H1 (cell line): ENCODE data around the gene CUL4A. TPM values are rescaled to one million over a fixed set of nuclear protein-coding genes. Genes with fewer than 3 reads are reported as not detected.
A peak's percentile ranks its signal among the peaks of the same experiment; 100 is the strongest.

ENCODE experiments used
- CTCF ChIA-PET: fragments of 300-600 bp; sonication (Branson Sonifier 250); formaldehyde crosslinking; loops from one replicate; lab custom pipeline; 2021; ENCODE audit not compliant: partially characterized antibody; lab: Charles Lee
- POLR2A ChIA-PET: fragments of 300-600 bp; sonication (Branson Sonifier 250); formaldehyde crosslinking; loops from one replicate; lab custom pipeline; 2021; ENCODE audit warnings: inconsistent platforms; ENCODE audit not compliant: partially characterized antibody; lab: Charles Lee
- DNase-seq, 2 experiments: peaks; one replicate each; pipeline versions ENCODE4 v3.0.0 to v3.0.0-alpha.2; 2010 to 2022; ENCODE audit warnings: low spot score in 2 of 2, low read depth in 1 of 2, mixed read lengths in 1 of 2
- FAIRE-seq: peaks from 2 replicates; lab custom pipeline; 2011; peaks lifted over from hg19 to GRCh38; lab: Jason Lieb, UNC
- H2AFZ ChIP-seq: 2 replicates; pipeline ENCODE4 v1.8.1; 2012; ENCODE audit warnings: low read length, inconsistent platforms
- H2AK5ac ChIP-seq: 2 replicates; pipeline ENCODE4 v1.6.1; 2013; ENCODE audit warnings: low read depth, low read length
- H2BK120ac ChIP-seq: replicated peaks from 2 replicates; pipeline ENCODE3; 2013; ENCODE audit warnings: low read depth, low read length, inconsistent platforms
- H2BK12ac ChIP-seq: 2 replicates; pipeline ENCODE4 v1.6.1; 2013; ENCODE audit warnings: low read depth, low read length
- H2BK15ac ChIP-seq: 2 replicates; pipeline ENCODE4 v1.6.1; 2013; ENCODE audit warnings: low read length
- H2BK20ac ChIP-seq: 2 replicates; pipeline ENCODE4 v1.6.1; 2013; ENCODE audit warnings: low read length
- H2BK5ac ChIP-seq: 2 replicates; pipeline ENCODE4 v1.6.1; 2013; ENCODE audit warnings: low read depth, low read length
- H3K14ac ChIP-seq: 2 replicates; pipeline ENCODE4 v1.6.1; 2013; ENCODE audit warnings: inconsistent platforms; ENCODE audit not compliant: insufficient read length
- H3K18ac ChIP-seq: 2 replicates; pipeline ENCODE4 v1.6.1; 2013; ENCODE audit warnings: low read length; ENCODE audit errors: extremely low read depth
- H3K23ac ChIP-seq: 2 replicates; pipeline ENCODE4 v1.6.1; 2013; ENCODE audit warnings: inconsistent platforms; ENCODE audit not compliant: insufficient read length
- H3K23me2 ChIP-seq: 2 replicates; pipeline ENCODE4 v1.6.1; 2013; ENCODE audit warnings: low read depth, low read length
- H3K27ac ChIP-seq: 2 replicates; pipeline ENCODE4 v1.6.1; 2011; ENCODE audit warnings: low read depth, low read length, inconsistent platforms
- H3K27me3 ChIP-seq, 4 experiments: replicated peaks in 1 of 4; 1 replicate in 1 of 4; 2 replicates in 3 of 4; pipeline versions ENCODE4 v1.6.1 to v1.8.1; 2011 to 2013; ENCODE audit warnings: low read length in 3 of 4, mild to moderate bottlenecking in 3 of 4, inconsistent platforms in 2 of 4, mixed read lengths in 2 of 4, moderate library complexity in 1 of 4; ENCODE audit not compliant: control insufficient read depth in 3 of 4, insufficient read depth in 3 of 4; ENCODE audit errors: extremely low read depth in 1 of 4
- H3K36me3 ChIP-seq, 4 experiments: 2 replicates each; pipeline versions ENCODE4 v1.6.1 to v1.8.1; 2011 to 2013; ENCODE audit warnings: mild to moderate bottlenecking in 4 of 4, low read length in 3 of 4, moderate library complexity in 2 of 4, control low read depth in 1 of 4, inconsistent platforms in 1 of 4; ENCODE audit not compliant: insufficient read depth in 4 of 4, control insufficient read depth in 2 of 4
- H3K4ac ChIP-seq: replicated peaks from 2 replicates; pipeline ENCODE3; 2013; ENCODE audit warnings: low read length, low read depth, mixed read lengths, inconsistent platforms; ENCODE audit not compliant: insufficient read length
- H3K4me1 ChIP-seq, 4 experiments: replicated peaks in 1 of 4; 1 replicate in 1 of 4; 2 replicates in 3 of 4; pipeline versions ENCODE4 v1.6.1 to v1.8.1; 2011 to 2013; ENCODE audit warnings: low read length in 3 of 4, inconsistent platforms in 2 of 4, mixed read lengths in 1 of 4; ENCODE audit not compliant: insufficient read depth in 4 of 4, control insufficient read depth in 3 of 4
- H3K4me2 ChIP-seq, 2 experiments: 2 replicates each; pipeline versions ENCODE4 v1.6.1 to v1.8.1; 2011 to 2013; ENCODE audit warnings: low read depth in 2 of 2, low read length in 2 of 2, control low read depth in 1 of 2, inconsistent platforms in 1 of 2, mild to moderate bottlenecking in 1 of 2; ENCODE audit not compliant: insufficient read depth in 1 of 2
- H3K4me3 ChIP-seq, 4 experiments: fragments of 200-600, 300-600 bp in 1 of 4; sonication (generic), shearing (Covaris generic), sonication (Bioruptor Twin) in 1 of 4; 2 replicates each; pipeline versions ENCODE4 v1.5.1 to v1.8.1; 2011 to 2016; ENCODE audit warnings: low read length in 4 of 4, low read depth in 3 of 4, control low read depth in 2 of 4, inconsistent platforms in 2 of 4, mild to moderate bottlenecking in 2 of 4, mixed read lengths in 1 of 4, moderate library complexity in 1 of 4; ENCODE audit not compliant: insufficient read depth in 2 of 4; ENCODE audit errors: extremely low read depth in 1 of 4
- H3K56ac ChIP-seq: replicated peaks from 2 replicates; pipeline ENCODE3; 2013; ENCODE audit warnings: low read depth, mild to moderate bottlenecking, mixed read lengths, low read length, inconsistent platforms; ENCODE audit not compliant: insufficient read length
- H3K79me1 ChIP-seq: 2 replicates; pipeline ENCODE4 v1.6.1; 2013; ENCODE audit warnings: low read depth, low read length, control low read depth
- H3K79me2 ChIP-seq, 2 experiments: 2 replicates each; pipeline versions ENCODE4 v1.6.1 to v1.8.1; 2012 to 2013; ENCODE audit warnings: low read length in 2 of 2, mild to moderate bottlenecking in 2 of 2, inconsistent platforms in 1 of 2; ENCODE audit not compliant: insufficient read depth in 2 of 2, control insufficient read depth in 1 of 2
- H3K9ac ChIP-seq, 4 experiments: replicated peaks in 1 of 4; 1 replicate in 1 of 4; 2 replicates in 3 of 4; pipeline versions ENCODE4 v1.6.1 to v1.8.1; 2011 to 2013; ENCODE audit warnings: low read depth in 3 of 4, low read length in 3 of 4, control low read depth in 2 of 4, mild to moderate bottlenecking in 2 of 4, moderate library complexity in 2 of 4, inconsistent platforms in 1 of 4; ENCODE audit errors: extremely low read depth in 1 of 4
- H3K9me3 ChIP-seq, 2 experiments: 2 replicates each; pipeline versions ENCODE4 v1.6.1 to v1.8.1; 2012 to 2013; ENCODE audit warnings: mild to moderate bottlenecking in 2 of 2, moderate library complexity in 2 of 2, control low read depth in 1 of 2, inconsistent platforms in 1 of 2, low read depth in 1 of 2, low read length in 1 of 2, mixed read lengths in 1 of 2; ENCODE audit not compliant: insufficient read depth in 2 of 2
- H4K20me1 ChIP-seq, 2 experiments: replicated peaks in 1 of 2; 2 replicates each; pipeline versions ENCODE3 to v1.8.1; 2011 to 2013; ENCODE audit warnings: inconsistent platforms in 2 of 2, low read length in 2 of 2, mild to moderate bottlenecking in 1 of 2; ENCODE audit not compliant: insufficient read depth in 2 of 2, control insufficient read depth in 1 of 2
- H4K5ac ChIP-seq: 2 replicates; pipeline ENCODE4 v1.6.1; 2013; ENCODE audit warnings: low read length, low read depth, mixed read lengths, inconsistent platforms; ENCODE audit not compliant: insufficient read length
- H4K8ac ChIP-seq: 2 replicates; pipeline ENCODE4 v1.8.0; 2013; ENCODE audit warnings: mild to moderate bottlenecking, moderate library complexity, low read length, inconsistent platforms; ENCODE audit not compliant: insufficient read depth; ENCODE audit errors: extremely low read depth
- H4K91ac ChIP-seq: replicated peaks from 2 replicates; pipeline ENCODE3; 2013; ENCODE audit warnings: low read length, mixed read lengths, inconsistent platforms; ENCODE audit not compliant: insufficient read length
- SIN3A ChIP-seq, 2 experiments: IDR thresholded peaks in 1 of 2; conservative IDR thresholded peaks in 1 of 2; 2 replicates each; pipeline ENCODE4 v1.6.1; 2011 to 2012; ENCODE audit warnings: low read length in 2 of 2, improper control_type of control experiment in 1 of 2, low read depth in 1 of 2, mild to moderate bottlenecking in 1 of 2
- TBP ChIP-seq: IDR thresholded peaks from 2 replicates; pipeline ENCODE4 v1.6.1; 2011; ENCODE audit warnings: low read depth, low read length, improper control_type of control experiment
- WGBS, 2 experiments: shearing (Covaris generic) in 1 of 2; methylation state at CpG; one replicate each; pipeline versions ENCODE4 v1.1.6 to v1.1.7; 2013 to 2015; ENCODE audit warnings: low lambda C conversion rate in 2 of 2, mixed read lengths in 2 of 2, inconsistent platforms in 1 of 2, low coverage in 1 of 2, missing lambda C conversion rate in 1 of 2; ENCODE audit not compliant: insufficient replicate concordance in 2 of 2, insufficient coverage in 1 of 2, insufficient read length in 1 of 2; ENCODE audit errors: extremely low coverage in 1 of 2, missing lambda C conversion rate in 1 of 2; 5-methylcytosine and 5-hydroxymethylcytosine counted together
- polyA plus RNA-seq, 7 experiments: library from polyadenylated mRNA; depleted of rRNA in 3 of 7; stranded (reverse) in 5 of 7; unstranded in 2 of 7; fragments of >200 nt in 5 of 7; fragments of 200-250 nt in 2 of 7; gene quantifications; 1 replicate in 5 of 7; 2 replicates in 1 of 7; 4 replicates in 1 of 7; pipeline versions ENCODE4 v1.2.1 to v1.2.3, GENCODE V29; 2011 to 2013; ENCODE audit warnings: missing spikeins in 2 of 7, mixed read lengths in 2 of 7
- total RNA-seq: library from RNA; stranded (reverse); fragmentation: NEBNext Ultra II Directional; extraction: Animal tissue kit (Norgen Biotek cat#: 25700); gene quantifications from 2 replicates; pipeline ENCODE4 v1.2.1, GENCODE V29; 2021

The CUL4A gene
- total and polyA plus RNA-seq, 2 of the 8 experiments (the other 6 are each of a cell fraction or from before 2014, with no cell fraction given) = 54.7 to 101 TPM

GRCh38 chr13:113216254-113217048 lies 7.0 kb downstream of the CUL4A start:
- Histone ChIP-seq H3K9me3 (no peaks in the 10 kb centered on the region), H3K18ac (peak overlapping the region; percentile 90), H3K23ac (no peak overlapping the region), H2BK20ac (no peak overlapping the region), H2BK15ac (peak overlapping the region; percentile 96), H3K4me3 (peak overlapping the region in 1 of 4 experiments; percentile 21; a peak in 2 of 8 replicates), H3K36me3 (peaks cover 5 to 32% (median 9%) of the 10 kb centered on the region in 4 experiments; a peak in 4 of 8 replicates), H4K8ac (no peak overlapping the region), H2BK5ac (peak overlapping the region; percentile 89; the same call in 1 of the 2 replicates), H3K79me2 (peaks cover 41 to 100% of the 10 kb centered on the region in 2 experiments), H4K20me1 (peaks cover 9 to 15% of the 10 kb centered on the region in 2 experiments), H3K4me1 (peaks cover 0 to 17% (median 11%) of the 10 kb centered on the region in 4 experiments; a peak in 6 of 7 replicates), H3K56ac (no peak overlapping the region), H4K91ac (peak overlapping the region; percentile 20), H3K79me1 (peaks cover 18% of the 10 kb centered on the region), H2AFZ (no peak overlapping the region), H4K5ac (peak overlapping the region; percentile 80), H3K9ac (no peak overlapping the region; a peak in 2 of 7 replicates), H3K27ac (peak overlapping the region; percentile 15; the same call in 1 of the 2 replicates), H3K14ac (no peak overlapping the region), H2BK120ac (no peak overlapping the region), H3K23me2 (no peaks in the 10 kb centered on the region), H2BK12ac (peak overlapping the region; percentile 96; the same call in 1 of the 2 replicates), H3K4me2 (peak overlapping the region; percentile 52 to 59), H3K4ac (no peak overlapping the region), H3K27me3 (no peaks in the 10 kb centered on the region), H2AK5ac (peak overlapping the region; percentile 100)
- FAIRE-seq (peak; percentile 70), DNase-seq (no peak)
- WGBS, 2 experiments = 37% methylated on average over 7 of the region's 7 CpGs; no CpG with 5 or more reads in 1 of the 2 experiments
- CTCF ChIA-PET = no interaction called here
- POLR2A ChIA-PET = interaction anchor here (0.7 to 2.7 kb wide), 2 partner anchors 12 to 274 kb away, joined by 3 to 10 read pairs; no protein-coding TSS in a partner anchor
- TF ChIP-seq TBP (0 out of 2 replicates have a peak, but pooled peaks have one; percentile 17), SIN3A (conservative IDR thresholded peaks at IDR 0.05 in 1 of 2, IDR thresholded peaks at IDR 0.05 in 1 of 2; ENCODE audit: low read depth in 1 of 2, low read length in 2 of 2) (0 out of 4 replicates have a peak, but pooled peaks of 1 of the 2 experiments have one; percentile 24)
